GM23248 (cell line): Measurements from ENCODE around the gene TNFRSF8. TPM values are rescaled to one million over a fixed set of nuclear protein-coding genes. Genes with fewer than 3 reads are reported as not detected.

ENCODE experiments used
- DNase-seq: peaks from one replicate; pipeline ENCODE4 v3.0.0-alpha.2; 2015
- H2AFZ ChIP-seq: fragments of 200-600 bp; sonication (generic); 2 replicates; pipeline ENCODE4 v1.6.1; 2016; ENCODE audit warnings: antibody characterized with exemption
- H3F3A ChIP-seq: fragments of 200-600 bp; sonication (generic); 2 replicates; pipeline ENCODE4 v1.6.1; 2016; ENCODE audit warnings: mild to moderate bottlenecking, antibody characterized with exemption, mixed run types; ENCODE audit not compliant: insufficient read depth
- H3K27ac ChIP-seq: fragments of 200-600 bp; sonication (generic); 2 replicates; pipeline ENCODE4 v1.5.1; 2016; ENCODE audit warnings: mild to moderate bottlenecking
- H3K27me3 ChIP-seq: fragments of 200-600 bp; sonication (generic); replicated peaks from 2 replicates; pipeline ENCODE4 v1.6.1; 2016; ENCODE audit warnings: mild to moderate bottlenecking; ENCODE audit not compliant: insufficient read depth
- H3K36me3 ChIP-seq: fragments of 200-600 bp; sonication (generic); 2 replicates; pipeline ENCODE4 v1.6.1; 2016; ENCODE audit warnings: low read depth, mild to moderate bottlenecking
- H3K4me1 ChIP-seq: fragments of 200-600 bp; sonication (generic); 2 replicates; pipeline ENCODE4 v1.6.1; 2016; ENCODE audit warnings: mild to moderate bottlenecking; ENCODE audit not compliant: insufficient read depth
- H3K4me2 ChIP-seq: fragments of 200-600 bp; sonication (generic); one replicate; pipeline ENCODE4 v1.6.1; 2016; ENCODE audit warnings: mild to moderate bottlenecking; ENCODE audit not compliant: unreplicated experiment
- H3K4me3 ChIP-seq: fragments of 200-600 bp; sonication (generic); 2 replicates; pipeline ENCODE4 v1.5.1; 2016; ENCODE audit warnings: mild to moderate bottlenecking
- H3K79me2 ChIP-seq: fragments of 200-600 bp; sonication (generic); 2 replicates; pipeline ENCODE4 v1.6.1; 2016; ENCODE audit warnings: mild to moderate bottlenecking; ENCODE audit not compliant: insufficient read depth
- H3K9ac ChIP-seq: fragments of 200-600 bp; sonication (generic); 2 replicates; pipeline ENCODE4 v1.6.1; 2016; ENCODE audit warnings: mild to moderate bottlenecking
- H3K9me2 ChIP-seq: fragments of 200-600 bp; sonication (generic); 2 replicates; pipeline ENCODE4 v1.6.1; 2016; ENCODE audit warnings: mixed run types, mild to moderate bottlenecking, moderate library complexity; ENCODE audit not compliant: insufficient read depth
- H3K9me3 ChIP-seq: fragments of 200-600 bp; sonication (generic); one replicate; pipeline ENCODE4 v1.6.1; 2017; ENCODE audit warnings: low read depth
- H4K20me1 ChIP-seq: fragments of 200-600 bp; sonication (generic); 2 replicates; pipeline ENCODE4 v1.6.0; 2016; ENCODE audit not compliant: insufficient read depth
- EZH2 ChIP-seq: fragments of 200-600 bp; sonication (generic); IDR thresholded peaks from 2 replicates; pipeline ENCODE4 v1.6.1; 2018; ENCODE audit warnings: antibody characterized with exemption, mild to moderate bottlenecking; ENCODE audit not compliant: insufficient read depth, poor library complexity, severe bottlenecking
- EZH2phosphoT487 ChIP-seq: fragments of 200-600 bp; sonication (generic); IDR thresholded peaks from 2 replicates; pipeline ENCODE4 v1.6.1; 2018; ENCODE audit warnings: antibody characterized with exemption, moderate library complexity, mild to moderate bottlenecking, low read depth; ENCODE audit not compliant: insufficient read depth
- WGBS, 2 experiments: methylation state at CpG; one replicate each; pipeline ENCODE4 v1.1.6; 2015 to 2017; ENCODE audit warnings: low lambda C conversion rate in 2 of 2, low coverage in 1 of 2; ENCODE audit errors: missing lambda C conversion rate in 2 of 2; 5-methylcytosine and 5-hydroxymethylcytosine counted together
- in situ Hi-C: fragments of 300-500 bp; cut with MboI; formaldehyde crosslinking; loops from 2 replicates; pipeline ENCODE4 v1.15.0; 2020
- polyA plus RNA-seq: library from polyadenylated mRNA; unstranded; fragments of >200 nt; fragmentation: Nextera tagmentation; extraction: Ambion mirVana; gene quantifications from 2 replicates; pipeline ENCODE4 v1.2.1, GENCODE V29; 2016
- total RNA-seq: library from RNA; depleted of rRNA; stranded (reverse); fragments of >200 nt; shearing (Covaris generic); gene quantifications from 2 replicates; pipeline ENCODE4 v1.2.3, GENCODE V29; 2014

TNFRSF8 gene
- total and polyA plus RNA-seq, 2 experiments from 2014 or later: 0.23 TPM; not detected in 1

DNA sequence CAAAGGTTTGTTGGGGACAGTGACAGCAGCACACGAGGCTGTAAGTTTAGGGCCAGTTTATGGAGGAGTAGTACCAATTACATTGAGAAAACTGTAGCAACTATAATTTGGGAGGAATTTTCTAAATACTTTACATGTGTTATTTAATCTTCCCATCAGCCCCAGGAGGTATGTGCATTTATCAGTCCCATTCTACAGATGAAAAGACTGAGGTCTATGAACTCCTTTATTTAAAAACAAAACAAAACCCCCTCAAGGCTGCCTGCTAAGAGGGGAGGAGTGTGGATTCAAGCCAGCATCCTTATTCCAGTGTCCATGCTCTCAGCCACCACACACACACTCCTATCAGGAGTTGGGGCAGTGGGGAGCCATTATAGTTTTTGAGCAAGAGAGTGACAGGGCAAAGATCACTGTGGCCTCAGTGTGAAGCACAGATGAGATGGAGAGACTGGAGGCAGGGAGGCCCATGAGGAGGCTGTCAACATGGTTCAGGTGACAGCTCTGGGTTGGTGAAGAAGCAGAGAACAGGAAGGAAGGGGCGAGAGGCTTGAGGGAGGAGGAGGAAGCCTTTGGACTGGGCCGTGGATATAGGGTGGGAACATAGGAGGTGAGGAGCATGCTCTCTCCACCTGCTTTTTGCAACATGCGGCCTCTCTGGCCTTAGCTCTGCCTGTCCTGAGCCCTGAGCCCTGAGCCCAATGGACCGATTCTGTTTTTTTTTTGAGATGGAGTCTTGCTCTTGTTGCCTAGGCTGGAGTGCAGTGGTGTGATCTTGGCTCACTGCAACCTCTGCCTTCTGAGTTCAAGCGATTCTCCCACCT is 113.4 kb downstream of the TNFRSF8 start:
- in situ Hi-C loops: no loop called here

DNA sequence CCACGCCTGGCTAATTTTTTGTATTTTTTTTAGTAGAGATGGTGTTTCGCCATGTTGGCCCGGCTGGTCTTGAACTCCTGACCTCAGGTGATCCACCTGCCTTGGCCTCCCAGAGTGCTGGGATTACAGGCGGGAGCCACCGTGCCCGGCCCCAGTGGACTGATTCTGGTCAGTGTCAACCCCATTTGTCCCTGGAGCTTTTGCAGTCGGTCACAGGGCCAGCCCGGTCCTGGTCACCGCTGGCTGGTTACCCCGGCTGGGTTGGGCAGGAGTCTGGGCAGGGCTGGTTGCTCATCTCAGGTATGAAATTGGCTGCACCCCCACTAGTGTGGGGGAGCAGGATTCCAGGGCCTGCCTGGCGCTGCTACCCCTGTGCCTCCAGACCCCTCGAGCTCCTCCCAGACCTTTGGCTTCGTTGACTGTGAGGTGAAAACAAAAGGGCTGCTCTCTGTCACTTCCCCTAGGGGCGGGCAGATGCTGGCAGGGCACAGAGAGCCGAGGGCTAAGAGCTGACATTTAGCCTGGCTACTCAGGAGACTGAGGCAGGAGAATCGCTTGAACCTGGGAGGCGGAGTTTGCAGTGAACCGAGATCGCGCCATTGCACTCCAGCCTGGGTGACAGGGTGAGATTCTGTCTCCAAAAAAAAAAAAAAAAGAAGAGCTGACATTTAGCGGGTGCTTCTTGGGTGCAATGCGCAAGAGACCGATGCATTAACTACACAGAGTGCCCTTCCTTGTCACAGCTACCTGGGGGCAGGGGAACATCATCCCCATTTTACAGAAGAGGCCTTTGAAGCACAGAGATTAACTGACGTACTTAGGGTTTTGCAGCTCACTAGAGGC is 114.3 kb downstream of the TNFRSF8 start:
- no peaks in the 10 kb centered on the region for H3K36me3 ChIP-seq
- no peaks in the 10 kb centered on the region for H3K79me2 ChIP-seq
- peak overlapping the region; percentile 40 for H3K4me2 ChIP-seq
- DNase-seq: no peak
- no peaks in the 10 kb centered on the region for H3K27me3 ChIP-seq
- H3K9me3 ChIP-seq: no peaks in the 10 kb centered on the region
- in situ Hi-C loops: no loop called here
- WGBS, 2 experiments: 90% methylated on average over 22 to 24 of the region's 24 CpGs
- H3F3A ChIP-seq: no peaks in the 10 kb centered on the region
- H3K4me1 ChIP-seq: peaks cover 13% of the 10 kb centered on the region
- no peaks in the 10 kb centered on the region for H4K20me1 ChIP-seq
- no peak overlapping the region for H2AFZ ChIP-seq
- H3K9me2 ChIP-seq: no peaks in the 10 kb centered on the region
- TF ChIP-seq EZH2phosphoT487 (no peak), EZH2 (no peak)
- H3K4me3 ChIP-seq: peak overlapping the region; percentile 30; the same call in 1 of the 2 replicates
- peak overlapping the region; percentile 41; the same call in 1 of the 2 replicates for H3K9ac ChIP-seq
- H3K27ac ChIP-seq: peak overlapping the region; percentile 38

More for the DNA sequence above, 113.4 kb downstream of the TNFRSF8 start:
- Histone ChIP-seq H3K36me3 (no peaks in the 10 kb centered on the region), H4K20me1 (no peaks in the 10 kb centered on the region), H3K4me1 (peaks cover 13% of the 10 kb centered on the region), H3K9me3 (no peaks in the 10 kb centered on the region), H3K9ac (no peak overlapping the region), H3K4me2 (no peak overlapping the region), H2AFZ (no peak overlapping the region), H3F3A (no peaks in the 10 kb centered on the region), H3K27ac (no peak overlapping the region), H3K79me2 (no peaks in the 10 kb centered on the region), H3K27me3 (no peaks in the 10 kb centered on the region), H3K9me2 (no peaks in the 10 kb centered on the region), H3K4me3 (no peak overlapping the region)
- DNase-seq: no peak
- 98 to 99% methylated on average over 6 of the region's 6 CpGs for WGBS, 2 experiments
- TF ChIP-seq EZH2: no peak
- TF ChIP-seq EZH2phosphoT487: no peak

DNA sequence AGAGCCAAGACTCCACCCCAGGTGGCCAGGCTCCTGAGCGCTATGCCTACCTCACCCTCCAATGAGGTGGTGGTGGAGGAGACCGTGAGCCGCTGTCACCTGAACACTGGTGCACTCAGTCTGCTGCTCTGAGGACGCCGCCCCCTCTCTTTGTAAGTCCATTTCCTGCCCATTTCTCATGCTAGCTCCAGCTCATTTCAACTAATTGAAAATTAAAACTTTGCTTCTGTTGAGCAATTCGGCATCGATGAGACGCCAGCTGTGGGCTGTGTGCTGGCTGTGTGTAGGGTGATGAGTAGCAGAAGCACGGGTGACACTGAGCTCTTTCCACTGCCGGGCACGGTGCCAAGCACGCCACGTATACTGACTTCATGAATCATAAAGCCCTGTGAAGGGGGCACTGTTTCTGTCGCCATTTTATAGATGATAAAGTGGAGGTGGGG is 114.9 kb downstream of the TNFRSF8 start:
- Histone ChIP-seq H3K36me3 (no peaks in the 10 kb centered on the region), H3K27ac (peak overlapping the region; percentile 38), H3K4me2 (peak overlapping the region; percentile 40), H3K9ac (peak overlapping the region; percentile 41), H3F3A (no peaks in the 10 kb centered on the region), H3K27me3 (no peaks in the 10 kb centered on the region), H3K79me2 (no peaks in the 10 kb centered on the region), H3K4me3 (peak overlapping the region; percentile 30; the same call in 1 of the 2 replicates), H3K4me1 (peaks cover 13% of the 10 kb centered on the region), H2AFZ (peak overlapping the region; percentile 32; the same call in 1 of the 2 replicates), H3K9me2 (no peaks in the 10 kb centered on the region), H4K20me1 (no peaks in the 10 kb centered on the region), H3K9me3 (no peaks in the 10 kb centered on the region)
- TF ChIP-seq EZH2 (no peak), EZH2phosphoT487 (no peak)
- in situ Hi-C loops: no loop called here
- WGBS, 2 experiments: 10 to 14% methylated on average over 14 of the region's 14 CpGs
- peak; percentile 92 for DNase-seq

DNA sequence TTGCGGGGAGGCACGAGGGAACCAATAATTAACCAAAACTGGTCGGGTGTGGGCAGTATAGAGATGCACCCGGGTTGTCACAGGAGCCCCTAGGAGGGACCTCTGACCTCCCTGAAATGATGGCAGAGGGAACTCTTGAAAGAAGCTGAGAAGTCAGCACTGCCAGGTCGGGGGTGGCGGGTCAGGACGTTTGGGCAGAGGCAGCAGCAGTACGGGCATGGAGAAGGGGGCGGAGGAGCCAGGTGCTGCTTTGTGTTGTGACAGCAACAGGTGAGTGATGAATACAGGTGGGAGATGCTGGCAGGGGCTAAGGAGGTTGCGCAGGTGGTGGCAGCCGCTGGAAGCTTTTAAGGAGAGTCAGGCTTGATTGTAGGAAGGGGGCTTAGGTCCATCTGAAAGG is 115.4 kb downstream of the TNFRSF8 start:
- Histone ChIP-seq H3K27me3 (no peaks in the 10 kb centered on the region), H3K9ac (peak overlapping the region; percentile 41), H3K4me3 (no peak overlapping the region), H4K20me1 (no peaks in the 10 kb centered on the region), H3K9me3 (no peaks in the 10 kb centered on the region), H3K4me2 (peak overlapping the region; percentile 40), H3F3A (no peaks in the 10 kb centered on the region), H3K4me1 (peaks cover 13% of the 10 kb centered on the region), H2AFZ (peak overlapping the region; percentile 32; the same call in 1 of the 2 replicates), H3K9me2 (no peaks in the 10 kb centered on the region), H3K36me3 (no peaks in the 10 kb centered on the region), H3K79me2 (no peaks in the 10 kb centered on the region), H3K27ac (peak overlapping the region; percentile 38)
- whole genome bisulfite sequencing, 2 experiments: 55 to 59% methylated on average over 11 of the region's 11 CpGs
- no peak for DNase-seq
- in situ Hi-C loops: no loop called here
- no peak for TF ChIP-seq EZH2phosphoT487
- no peak for TF ChIP-seq EZH2
